Natural killer cell (primary cell): ENCODE results near the gene ABCB8. TPM values are rescaled to one million over a fixed set of nuclear protein-coding genes. Genes with fewer than 3 reads are reported as not detected.

Experiments
- ATAC-seq, 3 donors: fragments of 150-1000 bp in 2 of 3; fragments of 200-7000 bp in 1 of 3; cut with Tn5 transposase; 1 replicate in 1 of 3; 2 replicates in 2 of 3; pipeline ENCODE4 v1.10.0; 2021; ENCODE audit warnings: mild to moderate bottlenecking in 2 of 3, moderate library complexity in 2 of 3
- DNase-seq, 2 donors: peaks; one replicate each; pipeline versions ENCODE4 v3.0.0 to v3.0.0-alpha.2; 2013 to 2021; ENCODE audit warnings: mixed read lengths in 1 of 2
- H3K27ac ChIP-seq: one replicate; pipeline ENCODE4 v1.5.1; 2013; ENCODE audit warnings: mild to moderate bottlenecking, low read length
- H3K27me3 ChIP-seq: one replicate; pipeline ENCODE4 v1.6.1; 2013; ENCODE audit warnings: low read length; ENCODE audit not compliant: control insufficient read depth, insufficient read depth
- H3K36me3 ChIP-seq: one replicate; pipeline ENCODE4 v1.6.1; 2013; ENCODE audit warnings: low read length; ENCODE audit not compliant: control insufficient read depth, insufficient read depth
- H3K4me1 ChIP-seq: one replicate; pipeline ENCODE4 v1.6.1; 2013; ENCODE audit warnings: low read length; ENCODE audit not compliant: control insufficient read depth, insufficient read depth
- H3K4me3 ChIP-seq: one replicate; pipeline ENCODE4 v1.5.1; 2013; ENCODE audit warnings: low read length
- H3K9me3 ChIP-seq: one replicate; pipeline ENCODE4 v1.6.1; 2013; ENCODE audit warnings: low read length; ENCODE audit not compliant: control insufficient read depth, insufficient read depth
- H3K27ac Mint-ChIP-seq, 2 donors: one replicate each; pipeline ENCODE4 v1.8.0; 2022; ENCODE audit warnings: mild to moderate bottlenecking in 2 of 2, mixed read lengths in 2 of 2, moderate library complexity in 1 of 2
- H3K27me3 Mint-ChIP-seq, 2 donors: one replicate each; pipeline ENCODE4 v1.8.0; 2022; ENCODE audit warnings: low read depth in 2 of 2, mixed read lengths in 2 of 2
- H3K36me3 Mint-ChIP-seq: one replicate; pipeline ENCODE4 v1.8.0; 2022; ENCODE audit warnings: mixed read lengths
- H3K4me1 Mint-ChIP-seq, 2 donors: one replicate each; pipeline ENCODE4 v1.8.0; 2022; ENCODE audit warnings: mixed read lengths in 2 of 2
- H3K4me3 Mint-ChIP-seq: one replicate; pipeline ENCODE4 v1.8.0; 2022; ENCODE audit warnings: mild to moderate bottlenecking, moderate library complexity, mixed read lengths
- H3K9me3 Mint-ChIP-seq, 2 donors: one replicate each; pipeline ENCODE4 v1.8.0; 2022; ENCODE audit warnings: mixed read lengths in 2 of 2
- WGBS: methylation state at CpG from one replicate; pipeline ENCODE4 v1.1.7; 2013; ENCODE audit warnings: missing lambda C conversion rate; ENCODE audit not compliant: insufficient coverage; 5-methylcytosine and 5-hydroxymethylcytosine counted together
- intact Hi-C: fragments of 100-400 bp; cut with micrococcal nuclease; formaldehyde crosslinking; loops from one replicate; pipeline ENCODE4 v1.14.2; 2022
- total RNA-seq, 4 donors: library from RNA; stranded (reverse); fragments of 120-200 nt in 1 of 4; gene quantifications; one replicate each; pipeline versions ENCODE4 v1.2.3 to v1.2.4, GENCODE V29; 2013 to 2022
- TF ChIP-seq, protein P1 (sequence below): fragments of 200-600 bp; IDR thresholded peaks from one replicate; pipeline ENCODE4 v1.8.0; 2022; ENCODE audit warnings: antibody characterized with exemption

Gene ABCB8
- total RNA-seq, 3 donors from 2014 or later (not counting 1 experiment from before 2014, with no cell fraction given) = 50.6 to 60.5 (median 53.7) TPM

DNA sequence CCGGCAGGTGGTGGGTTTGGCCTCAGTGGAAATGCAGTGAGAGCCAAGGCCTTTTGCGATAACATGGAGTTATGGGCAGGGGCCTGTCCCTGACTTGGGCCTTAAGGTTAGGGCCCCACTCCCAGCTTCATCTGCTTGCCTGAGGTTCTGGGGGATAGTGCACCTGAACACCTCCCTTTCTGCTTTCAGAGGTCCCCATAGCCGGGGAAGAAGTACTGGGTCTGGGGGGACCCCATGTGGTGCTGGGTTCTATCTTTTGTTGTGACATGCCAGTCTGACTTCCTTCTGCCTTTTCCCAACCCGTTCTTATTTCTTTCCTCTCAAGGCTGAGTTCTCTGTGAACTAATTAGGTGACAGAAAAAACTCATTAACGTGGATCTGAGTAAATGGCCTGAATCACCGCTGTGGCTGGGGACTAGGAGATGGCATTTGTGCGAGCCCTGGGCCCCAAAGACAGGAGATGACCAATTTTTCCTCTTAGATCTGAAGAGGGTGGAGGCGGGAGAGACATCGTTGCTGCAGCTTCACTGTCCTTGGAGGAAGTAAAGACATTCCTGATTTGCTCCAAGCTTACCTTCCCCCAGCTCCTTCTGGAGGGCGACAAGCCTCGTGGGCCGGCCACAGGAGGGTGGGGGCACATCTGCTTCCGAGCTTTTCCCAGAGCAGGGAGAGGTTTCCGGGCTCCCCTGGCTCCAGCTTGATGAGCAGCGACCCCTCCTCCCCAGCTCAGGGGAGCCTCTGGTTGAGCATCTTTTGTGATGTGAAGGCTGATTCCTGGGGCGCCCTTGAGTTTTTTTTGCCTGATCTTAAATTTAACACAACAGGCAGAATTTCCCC is 60.0 kb downstream of the ABCB8 start:
- Histone ChIP-seq H3K4me1 (peaks cover 50% of the 10 kb centered on the region), H3K4me3 (peak overlapping the region; percentile 37), H3K27ac (peak overlapping the region; percentile 62), H3K9me3 (no peaks in the 10 kb centered on the region), H3K36me3 (no peaks in the 10 kb centered on the region), H3K27me3 (no peaks in the 10 kb centered on the region)
- Mint-ChIP-seq H3K36me3 (no peaks in the 10 kb centered on the region), H3K4me1 (peaks cover 42 to 48% of the 10 kb centered on the region in 2 donors), H3K9me3 (no peaks in the 10 kb centered on the region), H3K4me3 (peak overlapping the region; percentile 74), H3K27ac (peak overlapping the region; percentile 45 to 80), H3K27me3 (no peaks in the 10 kb centered on the region)
- DNase-seq (no peak), ATAC-seq (no peak)
- intact Hi-C loops = no loop called here
- 38% methylated on average over 15 of the region's 16 CpGs for WGBS
- TF ChIP-seq, protein P1, sequence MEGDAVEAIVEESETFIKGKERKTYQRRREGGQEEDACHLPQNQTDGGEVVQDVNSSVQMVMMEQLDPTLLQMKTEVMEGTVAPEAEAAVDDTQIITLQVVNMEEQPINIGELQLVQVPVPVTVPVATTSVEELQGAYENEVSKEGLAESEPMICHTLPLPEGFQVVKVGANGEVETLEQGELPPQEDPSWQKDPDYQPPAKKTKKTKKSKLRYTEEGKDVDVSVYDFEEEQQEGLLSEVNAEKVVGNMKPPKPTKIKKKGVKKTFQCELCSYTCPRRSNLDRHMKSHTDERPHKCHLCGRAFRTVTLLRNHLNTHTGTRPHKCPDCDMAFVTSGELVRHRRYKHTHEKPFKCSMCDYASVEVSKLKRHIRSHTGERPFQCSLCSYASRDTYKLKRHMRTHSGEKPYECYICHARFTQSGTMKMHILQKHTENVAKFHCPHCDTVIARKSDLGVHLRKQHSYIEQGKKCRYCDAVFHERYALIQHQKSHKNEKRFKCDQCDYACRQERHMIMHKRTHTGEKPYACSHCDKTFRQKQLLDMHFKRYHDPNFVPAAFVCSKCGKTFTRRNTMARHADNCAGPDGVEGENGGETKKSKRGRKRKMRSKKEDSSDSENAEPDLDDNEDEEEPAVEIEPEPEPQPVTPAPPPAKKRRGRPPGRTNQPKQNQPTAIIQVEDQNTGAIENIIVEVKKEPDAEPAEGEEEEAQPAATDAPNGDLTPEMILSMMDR = no peak

DNA sequence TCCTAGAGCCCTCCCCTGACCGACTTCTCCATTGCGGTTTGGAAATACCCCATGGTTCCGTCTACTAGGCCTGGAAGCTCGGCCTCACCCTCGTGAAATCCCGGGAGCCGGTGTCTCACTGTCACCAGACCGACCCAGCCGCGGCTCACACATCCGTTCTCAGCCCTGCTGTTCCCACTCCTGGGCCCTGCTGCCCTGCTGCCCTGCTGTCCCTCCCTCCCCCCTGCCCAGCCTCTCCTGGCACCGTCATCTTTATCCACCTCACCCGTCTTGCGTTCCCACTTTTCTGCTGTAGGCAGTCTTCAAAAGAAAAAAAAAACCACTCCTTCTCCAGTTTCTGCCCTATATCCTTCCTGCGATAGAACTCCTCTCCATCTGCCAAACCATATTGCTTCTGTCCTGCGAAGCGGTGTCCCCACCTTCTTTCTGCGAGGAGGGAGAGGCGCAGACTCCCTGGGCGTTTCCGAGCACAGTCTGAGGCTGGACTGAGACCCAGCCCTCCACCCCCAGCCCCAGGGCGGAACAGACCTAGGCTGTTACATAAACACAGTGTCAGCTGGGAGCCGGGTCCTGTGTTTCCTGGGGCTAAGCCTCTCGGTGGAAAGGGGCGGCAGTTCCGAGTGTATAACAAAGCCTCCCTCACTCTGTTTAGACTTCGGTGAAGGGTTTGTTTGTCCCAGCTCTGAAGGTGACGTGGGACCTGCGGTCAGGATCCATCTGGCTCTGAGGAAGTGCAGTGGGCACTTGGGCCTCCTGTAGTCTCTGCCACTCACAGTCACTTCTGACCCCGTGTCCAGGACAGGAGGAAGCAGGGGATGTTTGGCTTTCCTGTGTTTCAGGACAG is 60.8 kb downstream of the ABCB8 start:
- H3K9me3 ChIP-seq = no peaks in the 10 kb centered on the region
- no peaks in the 10 kb centered on the region for H3K36me3 ChIP-seq
- no peaks in the 10 kb centered on the region for H3K27me3 ChIP-seq
- TF ChIP-seq, protein P1 = no peak
- H3K4me1 ChIP-seq = peaks cover 43% of the 10 kb centered on the region
- peak overlapping the region; percentile 62 for H3K27ac ChIP-seq
- DNase-seq = peak in 1 of 2 donors; percentile 49
- intact Hi-C loops = no loop called here
- H3K4me1 Mint-ChIP-seq = peaks cover 35 to 44% of the 10 kb centered on the region in 2 donors
- H3K36me3 Mint-ChIP-seq = no peaks in the 10 kb centered on the region
- peak overlapping the region; percentile 74 for H3K4me3 Mint-ChIP-seq
- H3K27me3 Mint-ChIP-seq = no peaks in the 10 kb centered on the region
- H3K4me3 ChIP-seq = no peak overlapping the region
- H3K9me3 Mint-ChIP-seq = no peaks in the 10 kb centered on the region
- 30% methylated on average over 30 of the region's 30 CpGs for WGBS
- H3K27ac Mint-ChIP-seq = peak overlapping the region; percentile 45 to 74
- peak in 2 of 3 donors; percentile 12 to 42 for ATAC-seq

DNA sequence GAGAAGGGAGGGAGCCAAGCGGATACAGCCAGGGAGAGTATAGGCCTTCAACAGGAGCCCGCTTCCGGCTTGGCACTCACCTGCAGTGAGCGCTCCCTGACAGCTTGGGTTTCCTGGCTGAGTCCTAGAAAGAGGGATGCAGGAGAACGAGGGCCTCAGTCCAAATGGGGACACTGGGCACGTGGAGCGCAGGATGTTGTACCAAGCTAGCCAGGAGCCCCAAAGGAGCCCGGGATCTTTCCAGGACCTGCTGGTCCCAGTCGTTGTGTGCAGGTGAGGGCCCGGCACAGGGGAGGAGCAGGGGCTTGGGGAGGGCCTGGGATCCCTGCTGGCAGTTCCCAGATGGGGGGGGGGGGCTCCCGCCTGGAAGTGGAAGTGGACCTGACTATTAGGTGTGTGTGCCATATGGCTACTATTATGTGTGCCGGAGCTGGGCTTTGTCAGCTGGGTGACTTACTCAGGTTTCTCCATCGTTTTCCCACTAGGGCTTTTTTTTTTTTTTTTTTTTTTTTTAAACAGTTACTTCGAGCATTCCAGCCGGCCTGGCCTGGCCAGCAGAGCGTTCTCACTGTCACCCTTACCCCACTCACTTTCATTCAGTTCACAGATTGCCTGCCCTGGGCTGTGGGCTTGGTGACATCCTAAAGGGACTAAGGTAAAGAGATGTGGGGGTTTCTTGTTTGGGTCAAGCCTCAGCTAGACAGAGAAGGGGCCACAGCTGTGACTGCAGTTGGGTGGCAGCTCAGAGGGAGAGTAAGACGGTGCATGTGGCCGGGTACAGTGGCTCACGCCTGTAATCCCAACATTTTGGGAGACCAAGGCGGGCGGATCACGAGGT is 61.9 kb downstream of the ABCB8 start:
- ATAC-seq = no peak
- TF ChIP-seq, protein P1 = no peak

More for the DNA sequence above, 61.9 kb downstream of the ABCB8 start:
- no peak overlapping the region for H3K4me3 ChIP-seq
- no peaks in the 10 kb centered on the region for H3K9me3 ChIP-seq
- Mint-ChIP-seq H3K27me3 (no peaks in the 10 kb centered on the region), H3K4me1 (peaks cover 28 to 37% of the 10 kb centered on the region in 2 donors), H3K27ac (no peak overlapping the region), H3K9me3 (no peaks in the 10 kb centered on the region), H3K36me3 (no peaks in the 10 kb centered on the region), H3K4me3 (no peak overlapping the region)
- H3K27ac ChIP-seq = no peak overlapping the region
- peaks cover 43% of the 10 kb centered on the region for H3K4me1 ChIP-seq
- H3K27me3 ChIP-seq = no peaks in the 10 kb centered on the region
- no peaks in the 10 kb centered on the region for H3K36me3 ChIP-seq
- WGBS = 92% methylated on average over 18 of the region's 22 CpGs
- DNase-seq = no peak
- intact Hi-C loops = no loop called here
